OCI-LY3 (cell line): ENCODE data around the gene IFIH1.

Source experiments
- H2AFZ ChIP-seq: fragments of 200-600, 300-600 bp; shearing (Covaris generic); 2 replicates; pipeline ENCODE4 v1.6.0; 2014; ENCODE audit warnings: antibody characterized with exemption, low read depth, low read length
- H3K27ac ChIP-seq: fragments of 200-600, 300-600 bp; sonication (generic); 2 replicates; pipeline ENCODE4 v1.5.1; 2014; ENCODE audit warnings: mild to moderate bottlenecking, low read length, moderate library complexity, mixed read lengths
- H3K27me3 ChIP-seq: fragments of 200-600, 300-600 bp; sonication (generic); 2 replicates; pipeline ENCODE4 v1.6.1; 2014; ENCODE audit warnings: low read depth, low read length, mixed read lengths
- H3K36me3 ChIP-seq: fragments of 200-600, 300-600 bp; sonication (generic); replicated peaks from 2 replicates; pipeline ENCODE3; 2014; ENCODE audit warnings: low read depth, low read length, mixed read lengths
- H3K4me1 ChIP-seq: fragments of 300-600, 200-600 bp; sonication (generic); 2 replicates; pipeline ENCODE4 v1.6.1; 2014; ENCODE audit warnings: low read length, mixed read lengths
- H3K4me2 ChIP-seq: fragments of 200-600, 300-600 bp; sonication (generic); 2 replicates; pipeline ENCODE4 v1.6.1; 2014; ENCODE audit warnings: low read length, mixed read lengths
- H3K4me3 ChIP-seq: fragments of 300-600, 200-600 bp; sonication (generic); 2 replicates; pipeline ENCODE4 v1.5.1; 2014; ENCODE audit warnings: antibody characterized with exemption, mild to moderate bottlenecking, low read length, moderate library complexity
- H3K79me2 ChIP-seq: fragments of 300-600, 200-600 bp; shearing (Covaris generic); 2 replicates; pipeline ENCODE4 v1.6.1; 2014; ENCODE audit warnings: mild to moderate bottlenecking, low read length, mixed read lengths
- H3K9ac ChIP-seq: fragments of 300-600, 200-600 bp; shearing (Covaris generic); 2 replicates; pipeline ENCODE4 v1.6.0; 2014; ENCODE audit warnings: mild to moderate bottlenecking, low read length, moderate library complexity
- H3K9me3 ChIP-seq: fragments of 200-600, 300-600 bp; shearing (Covaris generic); 2 replicates; pipeline ENCODE4 v1.6.1; 2014; ENCODE audit warnings: low read length, mixed read lengths; ENCODE audit not compliant: insufficient read depth
- H4K20me1 ChIP-seq: fragments of 200-600, 300-600 bp; sonication (generic); 2 replicates; pipeline ENCODE4 v1.6.1; 2016; ENCODE audit warnings: low read length, mixed read lengths; ENCODE audit not compliant: insufficient read depth
- EZH2phosphoT487 ChIP-seq: fragments of 200-600 bp; shearing (Covaris generic); IDR thresholded peaks from 2 replicates; pipeline ENCODE4 v1.6.1; 2018; ENCODE audit warnings: antibody characterized with exemption, mixed run types, low read depth
- TF ChIP-seq, protein P1 (sequence below): fragments of 200-600, 300-600 bp; sonication (generic); IDR thresholded peaks from 2 replicates; pipeline ENCODE4 v1.5.1; 2014; ENCODE audit warnings: antibody characterized with exemption, low read length, low read depth

IFIH1 gene

GRCh38 chr2:162258169-162258568 is 60.3 kb downstream of the IFIH1 start:
- Histone ChIP-seq H3K4me3 (no peak overlapping the region), H3K9ac (no peak overlapping the region), H2AFZ (no peak overlapping the region), H3K4me2 (no peak overlapping the region), H3K4me1 (peaks cover 13% of the 10 kb centered on the region), H3K27me3 (no peaks in the 10 kb centered on the region), H3K9me3 (no peaks in the 10 kb centered on the region), H3K79me2 (no peaks in the 10 kb centered on the region), H4K20me1 (no peaks in the 10 kb centered on the region), H3K27ac (no peak overlapping the region), H3K36me3 (peaks cover 1% of the 10 kb centered on the region)
- TF ChIP-seq, protein P1, sequence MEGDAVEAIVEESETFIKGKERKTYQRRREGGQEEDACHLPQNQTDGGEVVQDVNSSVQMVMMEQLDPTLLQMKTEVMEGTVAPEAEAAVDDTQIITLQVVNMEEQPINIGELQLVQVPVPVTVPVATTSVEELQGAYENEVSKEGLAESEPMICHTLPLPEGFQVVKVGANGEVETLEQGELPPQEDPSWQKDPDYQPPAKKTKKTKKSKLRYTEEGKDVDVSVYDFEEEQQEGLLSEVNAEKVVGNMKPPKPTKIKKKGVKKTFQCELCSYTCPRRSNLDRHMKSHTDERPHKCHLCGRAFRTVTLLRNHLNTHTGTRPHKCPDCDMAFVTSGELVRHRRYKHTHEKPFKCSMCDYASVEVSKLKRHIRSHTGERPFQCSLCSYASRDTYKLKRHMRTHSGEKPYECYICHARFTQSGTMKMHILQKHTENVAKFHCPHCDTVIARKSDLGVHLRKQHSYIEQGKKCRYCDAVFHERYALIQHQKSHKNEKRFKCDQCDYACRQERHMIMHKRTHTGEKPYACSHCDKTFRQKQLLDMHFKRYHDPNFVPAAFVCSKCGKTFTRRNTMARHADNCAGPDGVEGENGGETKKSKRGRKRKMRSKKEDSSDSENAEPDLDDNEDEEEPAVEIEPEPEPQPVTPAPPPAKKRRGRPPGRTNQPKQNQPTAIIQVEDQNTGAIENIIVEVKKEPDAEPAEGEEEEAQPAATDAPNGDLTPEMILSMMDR: no peak
- TF ChIP-seq EZH2phosphoT487: no peak

DNA sequence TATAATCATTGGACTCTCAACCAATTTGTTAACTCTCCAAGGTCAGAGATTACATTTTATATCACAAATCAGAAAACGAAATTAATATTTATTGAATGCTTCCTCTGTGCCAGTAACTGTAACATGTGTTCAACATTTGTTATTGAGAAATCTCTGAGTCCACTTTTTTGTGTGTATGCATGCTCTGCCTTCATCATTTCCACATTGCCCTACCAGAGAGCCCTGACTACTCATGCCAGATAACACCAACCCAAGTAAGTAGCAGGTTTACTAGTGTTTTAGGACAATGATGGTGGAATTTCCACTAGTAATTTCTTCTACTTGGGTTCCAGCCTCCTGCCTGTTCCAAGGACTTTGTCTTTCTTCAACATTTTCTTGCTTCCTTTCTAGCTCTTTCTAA is 61.1 kb downstream of the IFIH1 start:
- H3K9ac ChIP-seq: no peak overlapping the region
- H3K4me2 ChIP-seq: no peak overlapping the region
- peaks cover 13% of the 10 kb centered on the region for H3K4me1 ChIP-seq
- no peaks in the 10 kb centered on the region for H3K36me3 ChIP-seq
- H4K20me1 ChIP-seq: no peaks in the 10 kb centered on the region
- H3K27me3 ChIP-seq: no peaks in the 10 kb centered on the region
- H2AFZ ChIP-seq: no peak overlapping the region
- no peak overlapping the region for H3K27ac ChIP-seq
- TF ChIP-seq, protein P1: no peak
- no peak for TF ChIP-seq EZH2phosphoT487
- H3K4me3 ChIP-seq: no peak overlapping the region
- H3K79me2 ChIP-seq: no peaks in the 10 kb centered on the region
- no peaks in the 10 kb centered on the region for H3K9me3 ChIP-seq

DNA sequence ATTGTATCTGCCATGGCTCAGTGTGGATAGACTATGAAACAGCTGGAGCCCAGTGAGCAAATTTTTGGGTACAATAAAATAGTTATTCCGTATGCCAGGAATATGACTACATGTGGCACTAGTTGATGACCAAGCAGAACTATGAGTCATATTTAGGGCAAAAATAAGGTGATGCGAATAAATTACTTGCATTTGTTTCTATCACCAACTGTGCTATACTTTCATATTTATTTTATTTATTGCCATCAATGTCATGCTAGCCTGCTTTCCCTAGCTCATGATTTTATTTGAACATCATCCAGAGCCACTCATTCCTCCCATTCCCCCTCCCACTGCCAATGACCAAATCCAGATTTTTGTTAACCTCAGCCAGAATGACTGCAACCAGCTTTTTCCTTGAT is 61.9 kb downstream of the IFIH1 start:
- Histone ChIP-seq H4K20me1 (no peaks in the 10 kb centered on the region), H3K4me1 (peaks cover 12% of the 10 kb centered on the region), H3K4me2 (no peak overlapping the region), H3K9me3 (no peaks in the 10 kb centered on the region), H3K79me2 (no peaks in the 10 kb centered on the region), H3K4me3 (no peak overlapping the region), H3K27me3 (no peaks in the 10 kb centered on the region), H3K9ac (no peak overlapping the region), H3K27ac (no peak overlapping the region), H3K36me3 (no peaks in the 10 kb centered on the region), H2AFZ (no peak overlapping the region)
- TF ChIP-seq EZH2phosphoT487: no peak
- TF ChIP-seq, protein P1: no peak

DNA sequence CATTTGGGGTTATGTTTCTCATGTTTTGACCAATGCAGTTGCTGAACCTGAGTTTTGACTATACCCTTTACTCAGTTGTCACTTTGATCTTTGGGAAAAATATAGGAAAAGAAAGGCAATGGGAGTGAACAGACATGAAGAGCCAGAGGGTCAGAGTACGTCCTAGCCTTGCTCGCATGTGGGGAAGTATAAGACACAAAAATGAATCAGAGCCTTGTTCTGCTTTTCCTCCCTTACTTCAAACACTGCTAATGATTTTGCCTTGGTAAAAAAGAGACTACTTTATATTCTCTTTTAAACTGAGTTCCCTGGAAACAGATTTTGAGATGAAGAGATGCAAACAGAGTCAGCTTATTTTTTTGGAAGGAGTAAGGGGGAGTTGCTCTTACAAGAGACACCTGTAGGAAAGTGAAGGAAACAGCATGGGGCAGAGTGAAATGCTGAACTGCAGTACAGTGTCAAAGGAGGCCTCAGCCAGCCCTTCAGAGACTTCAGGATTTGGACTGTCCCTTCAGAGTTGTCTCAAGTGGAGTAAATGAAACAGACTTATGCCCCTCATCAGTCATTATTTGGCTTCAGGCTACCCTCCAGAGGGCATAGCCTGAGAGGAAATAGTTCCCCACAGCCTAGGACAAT is 64.1 kb downstream of the IFIH1 start:
- Histone ChIP-seq H3K79me2 (no peaks in the 10 kb centered on the region), H3K36me3 (no peaks in the 10 kb centered on the region), H3K4me2 (no peak overlapping the region), H3K9ac (no peak overlapping the region), H3K9me3 (no peaks in the 10 kb centered on the region), H3K4me1 (peaks cover 2% of the 10 kb centered on the region; the same call in 1 of the 2 replicates), H3K4me3 (no peak overlapping the region), H4K20me1 (no peaks in the 10 kb centered on the region), H3K27me3 (no peaks in the 10 kb centered on the region), H3K27ac (no peak overlapping the region), H2AFZ (no peak overlapping the region)
- no peak for TF ChIP-seq EZH2phosphoT487
- TF ChIP-seq, protein P1: no peak
